ENCODE measurements around the gene UGT1A1. TPM values are rescaled to one million over a fixed set of nuclear protein-coding genes. Genes with fewer than 3 reads are reported as not detected.

Gene UGT1A1
- total RNA-seq, 1 donor from 2014 or later: not detected

DNA sequence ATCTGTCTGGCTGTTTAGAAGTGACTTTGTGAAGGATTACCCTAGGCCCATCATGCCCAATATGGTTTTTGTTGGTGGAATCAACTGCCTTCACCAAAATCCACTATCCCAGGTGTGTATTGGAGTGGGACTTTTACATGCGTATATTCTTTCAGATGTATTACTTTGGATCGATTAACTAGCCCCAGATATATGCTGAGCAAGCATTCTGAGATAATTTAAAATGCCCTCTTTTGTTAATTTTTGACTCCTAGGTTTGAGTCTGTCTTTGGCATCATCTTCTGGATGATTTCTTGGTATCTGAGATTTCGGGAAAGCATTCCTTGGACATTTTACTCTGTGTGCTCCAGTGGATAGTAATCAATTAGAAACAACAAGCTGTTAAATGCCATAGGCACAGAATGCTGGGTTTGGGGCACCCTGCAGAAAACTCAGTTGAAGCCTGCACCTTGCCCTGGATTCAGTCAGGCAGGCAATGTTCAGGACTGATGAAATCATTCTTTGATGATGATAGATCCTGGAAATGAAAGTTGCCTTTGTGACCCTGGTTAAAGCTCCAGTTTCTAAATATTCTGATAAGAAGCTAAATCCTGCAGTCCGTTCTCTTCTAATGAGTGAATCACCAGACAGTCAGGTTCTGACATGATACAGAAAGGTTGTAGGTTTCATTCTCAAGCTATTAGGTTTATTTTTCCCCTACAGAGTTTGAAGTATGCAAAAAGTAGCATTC, 1.1 kb downstream of the UGT1A1 start:
- no peak overlapping the region for H3K4me3 ChIP-seq (ENCODE audit: low read depth, low read length)
- no peak for DNase-seq (ENCODE audit: low read depth)
- TF ChIP-seq, protein P1, sequence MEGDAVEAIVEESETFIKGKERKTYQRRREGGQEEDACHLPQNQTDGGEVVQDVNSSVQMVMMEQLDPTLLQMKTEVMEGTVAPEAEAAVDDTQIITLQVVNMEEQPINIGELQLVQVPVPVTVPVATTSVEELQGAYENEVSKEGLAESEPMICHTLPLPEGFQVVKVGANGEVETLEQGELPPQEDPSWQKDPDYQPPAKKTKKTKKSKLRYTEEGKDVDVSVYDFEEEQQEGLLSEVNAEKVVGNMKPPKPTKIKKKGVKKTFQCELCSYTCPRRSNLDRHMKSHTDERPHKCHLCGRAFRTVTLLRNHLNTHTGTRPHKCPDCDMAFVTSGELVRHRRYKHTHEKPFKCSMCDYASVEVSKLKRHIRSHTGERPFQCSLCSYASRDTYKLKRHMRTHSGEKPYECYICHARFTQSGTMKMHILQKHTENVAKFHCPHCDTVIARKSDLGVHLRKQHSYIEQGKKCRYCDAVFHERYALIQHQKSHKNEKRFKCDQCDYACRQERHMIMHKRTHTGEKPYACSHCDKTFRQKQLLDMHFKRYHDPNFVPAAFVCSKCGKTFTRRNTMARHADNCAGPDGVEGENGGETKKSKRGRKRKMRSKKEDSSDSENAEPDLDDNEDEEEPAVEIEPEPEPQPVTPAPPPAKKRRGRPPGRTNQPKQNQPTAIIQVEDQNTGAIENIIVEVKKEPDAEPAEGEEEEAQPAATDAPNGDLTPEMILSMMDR (conservative IDR thresholded peaks at IDR 0.05; ENCODE audit: low read depth, low read length): no peak

DNA sequence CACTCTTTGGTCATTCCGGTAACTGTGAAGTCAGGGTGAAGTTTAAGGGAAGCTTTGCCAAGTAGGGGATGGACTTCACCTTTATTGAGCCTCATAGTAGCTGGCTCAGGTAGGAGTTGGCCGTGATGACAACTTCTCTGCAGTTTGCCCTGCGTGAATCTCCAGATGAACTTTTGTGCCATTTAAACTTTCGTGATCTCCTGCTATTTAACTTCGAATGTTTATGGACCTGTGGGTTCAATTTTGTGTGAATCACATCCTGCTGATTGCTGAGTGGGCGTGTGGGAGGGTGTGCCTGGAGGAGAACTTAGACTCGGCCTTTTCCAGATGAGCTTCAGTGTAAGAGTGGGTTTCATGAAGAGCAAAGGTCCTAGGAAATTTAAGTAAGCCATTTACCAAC, 4.2 kb downstream of the UGT1A1 start:
- DNase-seq (ENCODE audit: low read depth): no peak
- no peak overlapping the region for H3K4me3 ChIP-seq (ENCODE audit: low read depth, low read length)
- TF ChIP-seq, protein P1 (conservative IDR thresholded peaks at IDR 0.05; ENCODE audit: low read depth, low read length): no peak

DNA sequence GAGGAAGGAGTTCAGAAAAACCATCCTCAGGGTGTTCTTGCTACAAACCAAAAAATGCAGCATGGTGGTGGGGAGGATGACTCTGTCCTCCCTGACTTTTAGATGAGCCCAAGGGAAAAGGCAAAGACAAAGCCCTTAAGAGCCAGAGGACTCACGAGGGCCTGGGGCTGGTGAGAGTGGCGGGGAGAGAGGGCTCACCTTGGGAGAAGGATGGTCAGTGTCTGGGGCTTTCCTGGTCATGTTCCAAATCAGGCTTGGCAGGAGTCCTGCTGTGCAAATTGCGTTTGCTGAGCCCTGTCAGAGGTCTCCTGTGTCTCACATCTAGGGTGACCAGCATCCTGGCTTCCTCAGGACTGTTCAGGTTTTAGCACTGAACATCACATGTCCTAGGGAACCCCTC, 4.7 kb downstream of the UGT1A1 start:
- H3K4me3 ChIP-seq (ENCODE audit: low read depth, low read length): no peak overlapping the region
- TF ChIP-seq, protein P1 (conservative IDR thresholded peaks at IDR 0.05; ENCODE audit: low read depth, low read length): no peak
- DNase-seq (ENCODE audit: low read depth): no peak

DNA sequence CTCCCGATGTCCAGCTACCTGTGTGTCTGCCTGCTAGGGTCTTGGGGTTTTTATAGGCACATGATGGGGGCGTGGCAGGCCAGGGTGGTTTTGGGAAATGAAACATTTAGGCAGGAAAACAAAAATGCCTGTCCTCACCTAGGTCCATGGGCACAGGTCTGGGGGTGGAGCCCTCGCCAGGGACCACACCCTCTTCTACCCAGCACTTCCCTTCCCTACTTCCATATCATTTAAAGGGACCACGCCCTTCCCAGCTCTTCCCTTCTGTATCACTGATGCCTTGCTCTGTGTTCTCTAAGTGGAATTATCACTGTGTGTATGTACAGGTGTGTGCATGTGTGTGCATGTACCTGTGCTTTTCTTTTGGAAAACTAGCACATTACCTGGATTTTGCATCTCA, 6.3 kb downstream of the UGT1A1 start:
- no peak for DNase-seq (ENCODE audit: low read depth)
- TF ChIP-seq, protein P1 (conservative IDR thresholded peaks at IDR 0.05; ENCODE audit: low read depth, low read length): no peak
- H3K4me3 ChIP-seq (ENCODE audit: low read depth, low read length): no peak overlapping the region

DNA sequence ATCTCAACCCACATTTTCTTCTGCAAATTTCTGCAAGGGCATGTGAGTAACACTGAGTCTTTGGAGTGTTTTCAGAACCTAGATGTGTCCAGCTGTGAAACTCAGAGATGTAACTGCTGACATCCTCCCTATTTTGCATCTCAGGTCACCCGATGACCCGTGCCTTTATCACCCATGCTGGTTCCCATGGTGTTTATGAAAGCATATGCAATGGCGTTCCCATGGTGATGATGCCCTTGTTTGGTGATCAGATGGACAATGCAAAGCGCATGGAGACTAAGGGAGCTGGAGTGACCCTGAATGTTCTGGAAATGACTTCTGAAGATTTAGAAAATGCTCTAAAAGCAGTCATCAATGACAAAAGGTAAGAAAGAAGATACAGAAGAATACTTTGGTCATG, 8.0 kb downstream of the UGT1A1 start:
- no peak overlapping the region for H3K4me3 ChIP-seq (ENCODE audit: low read depth, low read length)
- no peak for DNase-seq (ENCODE audit: low read depth)
- TF ChIP-seq, protein P1 (conservative IDR thresholded peaks at IDR 0.05; ENCODE audit: low read depth, low read length): no peak

DNA sequence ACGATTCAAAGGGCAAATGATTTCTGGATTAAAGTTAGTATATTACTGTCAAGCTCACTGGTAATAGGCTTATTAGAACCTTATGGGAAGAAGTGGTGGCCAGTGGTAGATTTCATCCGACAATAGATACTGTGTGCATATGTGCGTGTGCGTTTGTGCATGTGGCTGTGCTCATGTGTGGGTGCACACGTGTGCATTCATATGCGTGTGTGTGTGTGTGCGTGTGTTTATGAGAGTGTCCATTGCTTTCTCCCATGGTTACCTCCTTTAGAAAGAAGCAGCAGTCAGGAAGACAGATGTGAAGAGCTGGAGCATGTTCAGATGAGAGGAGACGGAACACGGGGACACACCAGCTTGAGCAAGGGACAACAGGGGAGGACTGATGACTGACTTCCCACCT, 9.2 kb downstream of the UGT1A1 start:
- no peak for DNase-seq (ENCODE audit: low read depth)
- TF ChIP-seq, protein P1 (conservative IDR thresholded peaks at IDR 0.05; ENCODE audit: low read depth, low read length): no peak

DNA sequence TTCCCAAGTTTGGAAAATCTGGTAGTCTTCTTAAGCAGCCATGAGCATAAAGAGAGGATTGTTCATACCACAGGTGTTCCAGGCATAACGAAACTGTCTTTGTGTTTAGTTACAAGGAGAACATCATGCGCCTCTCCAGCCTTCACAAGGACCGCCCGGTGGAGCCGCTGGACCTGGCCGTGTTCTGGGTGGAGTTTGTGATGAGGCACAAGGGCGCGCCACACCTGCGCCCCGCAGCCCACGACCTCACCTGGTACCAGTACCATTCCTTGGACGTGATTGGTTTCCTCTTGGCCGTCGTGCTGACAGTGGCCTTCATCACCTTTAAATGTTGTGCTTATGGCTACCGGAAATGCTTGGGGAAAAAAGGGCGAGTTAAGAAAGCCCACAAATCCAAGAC, 12.1 kb downstream of the UGT1A1 start:
- no peak overlapping the region for H3K4me3 ChIP-seq (ENCODE audit: low read depth, low read length)
- TF ChIP-seq, protein P1 (conservative IDR thresholded peaks at IDR 0.05; ENCODE audit: low read depth, low read length): no peak
- no peak for DNase-seq (ENCODE audit: low read depth)

More for the DNA sequence above, 9.2 kb downstream of the UGT1A1 start:
- H3K4me3 ChIP-seq (ENCODE audit: low read depth, low read length): no peak overlapping the region

Measured in epithelial cell of proximal tubule (primary cell).